Sigmoid colon (tissue), 7 donors: Measurements from ENCODE around the gene CYS1. TPM values are rescaled to one million over a fixed set of nuclear protein-coding genes. Genes with fewer than 3 reads are reported as not detected.

Source experiments
- DNase-seq: peaks from one replicate; pipeline ENCODE4 v3.0.0-alpha.2; 2019
- H3K27ac ChIP-seq, 4 donors: fragments of 200-600 bp; sonication (generic); one replicate each; pipeline ENCODE4 v1.5.1; 2016 to 2019; ENCODE audit warnings: mild to moderate bottlenecking in 1 of 4
- H3K27me3 ChIP-seq, 3 donors: fragments of 200-600 bp; sonication (generic); one replicate each; pipeline ENCODE4 v1.5.1; 2019; ENCODE audit warnings: mild to moderate bottlenecking in 1 of 3
- H3K36me3 ChIP-seq, 4 donors: fragments of 200-600 bp; sonication (generic); one replicate each; pipeline ENCODE4 v1.5.1; 2016 to 2019
- H3K4me1 ChIP-seq, 4 donors: fragments of 200-600 bp; sonication (generic); one replicate each; pipeline ENCODE4 v1.5.1; 2017 to 2019
- H3K4me3 ChIP-seq, 4 donors: fragments of 200-600 bp; sonication (generic); one replicate each; pipeline ENCODE4 v1.5.1; 2017 to 2019; ENCODE audit warnings: mild to moderate bottlenecking in 2 of 4, moderate library complexity in 1 of 4
- H3K9me3 ChIP-seq, 4 donors: fragments of 200-600 bp in 3 of 4; sonication (generic) in 3 of 4; one replicate each; pipeline versions ENCODE4 v1.5.1 to v1.6.1; 2013 to 2019
- EP300 ChIP-seq, 4 donors: sonication (generic); formaldehyde crosslinking; IDR thresholded peaks; one replicate each; pipeline ENCODE4 v1.6.1; 2017; ENCODE audit warnings: antibody characterized with exemption in 4 of 4
- POLR2A ChIP-seq, 2 donors: fragments of 450-650 bp; IDR thresholded peaks; one replicate each; pipeline ENCODE4 v1.6.1; 2016; ENCODE audit warnings: antibody characterized with exemption in 2 of 2, mild to moderate bottlenecking in 2 of 2, moderate library complexity in 2 of 2
- POLR2AphosphoS5 ChIP-seq, 4 donors: sonication (generic); formaldehyde crosslinking; IDR thresholded peaks; one replicate each; pipeline ENCODE4 v1.6.1; 2017; ENCODE audit warnings: antibody characterized with exemption in 4 of 4
- WGBS, 2 donors: extraction: QIAGEN DNeasy Blood & Tissue Kit; methylation state at CpG; one replicate each; pipeline ENCODE4 v1.1.7; 2013; 5-methylcytosine and 5-hydroxymethylcytosine counted together
- intact Hi-C: fragments of 100-400 bp; cut with DNase I; formaldehyde crosslinking; loops from one replicate; pipeline ENCODE4 v1.15.1; 2023
- polyA plus RNA-seq, 3 donors: library from polyadenylated mRNA; stranded (reverse); fragments of 200-250 nt; gene quantifications; one replicate each; pipeline ENCODE4 v1.2.3, GENCODE V29; 2013
- total RNA-seq, 4 donors: library from RNA; depleted of rRNA; stranded (reverse); fragments of >200 nt; gene quantifications; one replicate each; pipeline ENCODE4 v1.1.0, GENCODE V29; 2016
- TF ChIP-seq, protein P1 (sequence below), 4 experiments: fragments of 450-650 bp in 3 of 4; fragments of 200-600 bp in 1 of 4; IDR thresholded peaks; one replicate each; pipeline ENCODE4 v1.5.1; 2016 to 2019; ENCODE audit warnings: antibody characterized with exemption in 4 of 4, mild to moderate bottlenecking in 3 of 4, moderate library complexity in 2 of 4
- donor health status: healthy with polysubstance abuse.
- donor health status: Bipolar disorder and iron deficiency.
- donor health status: healthy.

CYS1 gene
- total and polyA plus RNA-seq, 7 donors: 0.46 to 24.6 (median 7.5) TPM

DNA sequence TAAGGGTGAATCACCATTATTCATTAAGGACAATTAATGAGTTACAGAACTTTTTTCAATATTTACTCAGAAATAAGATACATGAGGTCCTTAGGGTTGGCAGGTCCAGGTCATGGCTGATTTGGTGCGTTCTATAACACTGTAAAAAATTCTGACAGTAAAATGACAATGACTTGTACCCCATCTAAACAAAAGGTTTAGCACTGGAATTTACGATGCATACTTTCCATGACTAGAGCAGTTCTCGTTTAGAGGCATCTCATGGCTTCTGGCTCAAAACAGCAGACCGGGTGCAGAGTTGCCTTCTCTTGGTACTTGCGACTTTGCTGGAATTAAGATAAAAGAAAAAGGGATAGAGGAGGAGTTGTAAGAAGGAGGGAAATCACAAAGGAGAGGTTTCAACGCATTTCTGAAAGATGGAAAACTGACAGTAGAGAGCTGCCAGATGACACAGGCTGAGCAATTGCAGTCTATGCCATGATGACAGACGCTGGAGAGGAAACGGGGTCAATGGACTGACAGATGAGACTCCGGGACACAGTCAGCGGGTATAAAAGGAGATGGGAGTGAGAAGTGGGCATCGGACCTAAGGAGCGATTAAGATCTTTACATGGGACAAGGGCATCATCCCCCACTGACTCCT lies 4.1 kb upstream of the CYS1 start:
- H3K4me1 ChIP-seq: peaks cover 0 to 37% (median 26%) of the 10 kb centered on the region in 4 donors
- DNase-seq: no peak
- H3K27me3 ChIP-seq: peaks cover 0 to 2% (median 0%) of the 10 kb centered on the region in 3 donors
- no peaks in the 10 kb centered on the region for H3K9me3 ChIP-seq
- no peak overlapping the region for H3K27ac ChIP-seq
- 72 to 75% methylated on average over 12 of the region's 12 CpGs for WGBS, 2 donors
- intact Hi-C loops: no loop called here
- H3K4me3 ChIP-seq: no peak overlapping the region
- no peaks in the 10 kb centered on the region for H3K36me3 ChIP-seq
- TF ChIP-seq, protein P1, sequence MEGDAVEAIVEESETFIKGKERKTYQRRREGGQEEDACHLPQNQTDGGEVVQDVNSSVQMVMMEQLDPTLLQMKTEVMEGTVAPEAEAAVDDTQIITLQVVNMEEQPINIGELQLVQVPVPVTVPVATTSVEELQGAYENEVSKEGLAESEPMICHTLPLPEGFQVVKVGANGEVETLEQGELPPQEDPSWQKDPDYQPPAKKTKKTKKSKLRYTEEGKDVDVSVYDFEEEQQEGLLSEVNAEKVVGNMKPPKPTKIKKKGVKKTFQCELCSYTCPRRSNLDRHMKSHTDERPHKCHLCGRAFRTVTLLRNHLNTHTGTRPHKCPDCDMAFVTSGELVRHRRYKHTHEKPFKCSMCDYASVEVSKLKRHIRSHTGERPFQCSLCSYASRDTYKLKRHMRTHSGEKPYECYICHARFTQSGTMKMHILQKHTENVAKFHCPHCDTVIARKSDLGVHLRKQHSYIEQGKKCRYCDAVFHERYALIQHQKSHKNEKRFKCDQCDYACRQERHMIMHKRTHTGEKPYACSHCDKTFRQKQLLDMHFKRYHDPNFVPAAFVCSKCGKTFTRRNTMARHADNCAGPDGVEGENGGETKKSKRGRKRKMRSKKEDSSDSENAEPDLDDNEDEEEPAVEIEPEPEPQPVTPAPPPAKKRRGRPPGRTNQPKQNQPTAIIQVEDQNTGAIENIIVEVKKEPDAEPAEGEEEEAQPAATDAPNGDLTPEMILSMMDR (IDR thresholded peaks at IDR 0.05): no peak
- TF ChIP-seq POLR2AphosphoS5 (IDR thresholded peaks at IDR 0.05) (no peak), EP300 (IDR thresholded peaks at IDR 0.05) (no peak), POLR2A (IDR thresholded peaks at IDR 0.05) (no peak)

DNA sequence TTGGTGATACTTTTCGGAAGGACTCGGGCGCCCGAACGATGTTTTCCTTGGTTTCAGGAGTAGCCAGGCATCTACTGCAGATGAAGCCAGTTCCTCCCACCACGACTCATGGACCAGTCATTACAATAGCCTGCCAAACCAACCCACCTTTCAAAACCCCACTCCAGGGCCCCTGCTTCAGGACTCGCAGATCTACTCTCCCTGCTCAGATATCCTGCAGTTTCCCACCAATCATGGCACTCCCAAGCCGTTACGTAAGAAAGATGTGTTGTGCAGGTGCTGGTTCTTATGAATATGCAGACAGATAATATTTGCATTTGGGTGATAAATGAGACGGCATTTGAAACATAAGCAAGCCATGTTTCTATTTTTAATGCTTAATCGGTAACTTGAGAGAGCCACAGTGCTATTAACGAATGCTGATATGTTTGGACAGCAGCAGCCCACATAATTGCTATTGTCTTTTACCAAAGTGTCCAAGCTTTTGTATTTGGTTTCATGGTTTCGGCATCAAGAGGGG lies 3.5 kb upstream of the CYS1 start:
- peak overlapping the region in 3 of 4 donors; percentile 8 to 64 (median 38) for H3K27ac ChIP-seq
- no peak overlapping the region for H3K4me3 ChIP-seq
- intact Hi-C loops: no loop called here
- no peak for TF ChIP-seq EP300 (IDR thresholded peaks at IDR 0.05)
- no peak for TF ChIP-seq POLR2AphosphoS5 (IDR thresholded peaks at IDR 0.05)
- TF ChIP-seq POLR2A (IDR thresholded peaks at IDR 0.05): no peak
- TF ChIP-seq, protein P1 (IDR thresholded peaks at IDR 0.05): no peak
- WGBS, 2 donors: 72 to 75% methylated on average over 13 of the region's 13 CpGs
- peaks cover 0 to 2% (median 0%) of the 10 kb centered on the region in 3 donors for H3K27me3 ChIP-seq
- no peak for DNase-seq
- no peaks in the 10 kb centered on the region for H3K36me3 ChIP-seq
- no peaks in the 10 kb centered on the region for H3K9me3 ChIP-seq
- peaks cover 0 to 43% (median 31%) of the 10 kb centered on the region in 4 donors for H3K4me1 ChIP-seq

DNA sequence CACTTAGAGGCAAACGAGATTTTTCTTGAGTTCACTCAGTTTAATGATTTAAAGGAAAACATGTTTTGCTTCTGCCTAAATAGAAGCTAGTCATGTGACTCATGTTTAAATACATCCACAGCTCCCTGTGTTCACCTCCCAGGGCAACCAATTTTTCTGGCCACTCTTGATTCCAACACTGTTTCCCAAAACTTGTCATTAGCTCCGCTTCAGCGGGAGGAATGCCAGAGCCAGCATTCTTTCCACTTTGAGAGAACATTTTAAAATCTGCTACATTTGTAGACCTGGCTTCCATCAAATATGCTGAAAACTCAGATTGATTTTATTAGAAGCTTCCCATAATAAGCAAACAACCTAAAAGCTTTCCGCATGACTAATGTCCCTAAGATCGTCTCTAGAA lies 2.8 kb upstream of the CYS1 start:
- DNase-seq: no peak
- 60 to 65% methylated on average over 5 of the region's 5 CpGs for WGBS, 2 donors
- intact Hi-C loops: no loop called here
- peaks cover 0 to 2% (median 0%) of the 10 kb centered on the region in 3 donors for H3K27me3 ChIP-seq
- no peak overlapping the region for H3K4me3 ChIP-seq
- H3K27ac ChIP-seq: peak overlapping the region in 3 of 4 donors; percentile 8 to 64 (median 38)
- H3K4me1 ChIP-seq: peaks cover 0 to 50% (median 38%) of the 10 kb centered on the region in 4 donors
- H3K36me3 ChIP-seq: no peaks in the 10 kb centered on the region
- peak in 2 of 4 donors; percentile 36 to 37 for TF ChIP-seq POLR2AphosphoS5 (IDR thresholded peaks at IDR 0.05)
- TF ChIP-seq, protein P1 (IDR thresholded peaks at IDR 0.05): no peak
- no peaks in the 10 kb centered on the region for H3K9me3 ChIP-seq

DNA sequence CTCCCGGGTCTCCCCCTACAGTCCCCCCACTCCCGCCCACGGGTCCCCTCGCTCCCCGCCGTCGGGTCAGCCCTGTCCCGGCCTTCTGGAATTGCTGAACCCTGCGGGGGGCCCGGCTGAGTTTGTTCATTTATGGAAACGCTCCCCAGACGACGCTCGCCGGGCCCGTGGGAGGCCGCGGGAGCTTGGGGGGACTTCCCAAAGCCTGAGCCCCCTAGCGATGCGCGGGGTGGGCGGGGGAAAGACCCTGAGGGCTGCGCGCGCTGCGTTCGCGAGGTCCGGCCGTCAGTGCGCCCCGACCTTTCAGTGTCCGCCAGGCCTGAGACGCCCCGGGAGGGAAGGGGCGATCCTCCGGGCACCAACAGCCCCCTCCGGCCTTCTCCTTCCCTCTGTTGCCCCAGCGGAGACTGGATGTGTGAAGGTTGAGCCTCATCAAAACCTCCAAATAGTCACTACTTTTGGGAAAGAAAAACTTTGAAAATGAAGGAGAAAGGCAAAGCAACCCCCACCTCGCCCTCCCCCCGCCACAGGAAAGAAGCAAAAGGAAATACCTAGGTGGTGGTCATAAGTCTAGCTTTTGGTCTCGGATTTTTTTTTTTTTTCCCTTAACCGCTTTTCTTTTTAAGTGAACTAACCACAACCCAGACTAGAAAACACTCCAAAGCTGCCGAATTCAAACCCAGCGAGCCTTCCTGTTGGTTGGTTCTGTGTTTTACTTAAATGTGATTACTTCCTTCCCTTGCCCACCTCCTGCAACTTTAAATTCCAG lies 509 bp upstream of the CYS1 start:
- no peak for TF ChIP-seq POLR2A (IDR thresholded peaks at IDR 0.05)
- TF ChIP-seq, protein P1 (IDR thresholded peaks at IDR 0.05): no peak
- TF ChIP-seq EP300 (IDR thresholded peaks at IDR 0.05): no peak
- 8 to 15% methylated on average over 45 of the region's 45 CpGs for WGBS, 2 donors
- peak; percentile 74 for DNase-seq
- Histone ChIP-seq H3K4me1 (peaks cover 0 to 51% (median 40%) of the 10 kb centered on the region in 4 donors), H3K27me3 (peaks cover 0 to 2% (median 0%) of the 10 kb centered on the region in 3 donors), H3K27ac (peak overlapping the region; percentile 92 to 97 (median 94)), H3K9me3 (no peaks in the 10 kb centered on the region), H3K4me3 (peak overlapping the region; percentile 38 to 83 (median 68)), H3K36me3 (no peaks in the 10 kb centered on the region)
- intact Hi-C loops: no loop called here
